K562 (cell line): ENCODE data around the gene CCSER1.

Source experiments
- EZH2 ChIP-seq: IDR thresholded peaks from 2 replicates; pipeline ENCODE4 v1.6.1; 2012; ENCODE audit warnings: low read depth, mild to moderate bottlenecking, inconsistent platforms, low read length, borderline replicate concordance
- KDM5B ChIP-seq: fragments of 200-600 bp; sonication (generic); IDR thresholded peaks from 2 replicates; pipeline ENCODE4 v1.6.1; 2012; ENCODE audit warnings: low read depth, mild to moderate bottlenecking, moderate library complexity, low read length, control low read depth, inconsistent platforms; ENCODE audit not compliant: insufficient replicate concordance
- MAFG ChIP-seq: fragments of 450-650 bp; conservative IDR thresholded peaks from 2 replicates; pipeline ENCODE4 v1.6.1; 2016; ENCODE audit warnings: missing genetic modification characterization, missing compliant biosample characterization
- TF ChIP-seq, protein P1 (sequence below): fragments of 250-450 bp; sonication (Bioruptor Pico); IDR thresholded peaks from 2 replicates; pipeline ENCODE4 v1.4.0; 2020

DNA sequence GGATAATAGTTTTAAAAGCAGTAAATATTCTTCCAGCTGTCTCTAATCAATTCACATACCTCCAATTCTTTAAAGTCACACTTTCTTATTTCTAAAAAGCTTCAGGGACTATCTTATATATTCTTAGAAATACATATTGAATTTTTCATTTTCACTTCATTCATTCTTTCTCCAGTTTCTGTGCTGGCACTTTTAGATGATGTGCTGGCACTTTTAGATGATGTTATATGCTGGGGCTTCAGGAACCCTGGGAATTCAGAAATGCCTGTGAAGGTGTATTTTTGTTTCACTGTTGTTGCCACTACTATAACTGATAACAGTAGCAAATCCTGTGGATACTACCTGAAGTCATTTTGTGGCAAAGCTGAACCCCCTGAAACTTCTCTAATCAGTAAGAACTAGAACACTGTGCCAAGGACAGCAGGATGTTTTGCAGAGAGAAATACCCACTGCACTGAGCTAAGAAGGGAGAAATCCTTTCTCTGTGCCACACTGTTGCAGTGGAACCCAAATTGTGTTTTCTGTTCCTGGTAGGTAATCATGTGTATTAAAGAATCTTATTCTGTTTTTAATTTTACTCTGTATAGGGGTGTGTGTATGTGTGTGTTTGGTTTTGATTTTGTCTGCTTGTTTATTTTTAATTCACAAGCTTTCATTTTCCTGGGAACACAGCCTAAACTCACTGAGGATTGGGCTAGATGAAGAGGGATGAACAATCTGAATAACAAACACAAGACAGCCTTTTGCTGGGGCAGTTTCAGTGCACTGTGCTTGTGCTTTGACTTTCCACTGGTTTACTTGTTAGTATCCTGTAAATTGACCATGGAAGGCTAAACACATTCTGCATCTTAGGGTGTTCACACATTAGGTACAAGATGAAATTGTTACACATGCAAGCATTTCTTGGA lies 898.3 kb downstream of the CCSER1 start:
- no peak for TF ChIP-seq EZH2
- TF ChIP-seq KDM5B, result no peak
- TF ChIP-seq MAFG, result no peak
- TF ChIP-seq, protein P1, sequence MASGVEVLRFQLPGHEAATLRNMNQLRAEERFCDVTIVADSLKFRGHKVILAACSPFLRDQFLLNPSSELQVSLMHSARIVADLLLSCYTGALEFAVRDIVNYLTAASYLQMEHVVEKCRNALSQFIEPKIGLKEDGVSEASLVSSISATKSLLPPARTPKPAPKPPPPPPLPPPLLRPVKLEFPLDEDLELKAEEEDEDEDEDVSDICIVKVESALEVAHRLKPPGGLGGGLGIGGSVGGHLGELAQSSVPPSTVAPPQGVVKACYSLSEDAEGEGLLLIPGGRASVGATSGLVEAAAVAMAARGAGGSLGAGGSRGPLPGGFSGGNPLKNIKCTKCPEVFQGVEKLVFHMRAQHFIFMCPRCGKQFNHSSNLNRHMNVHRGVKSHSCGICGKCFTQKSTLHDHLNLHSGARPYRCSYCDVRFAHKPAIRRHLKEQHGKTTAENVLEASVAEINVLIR (CRISPR knock-in tag), result no peak
